ENCODE measurements around the gene SPTB.

SPTB gene

GRCh38 chr14:64730681-64731080, 149.0 kb downstream of the SPTB start:
- Histone ChIP-seq H3K4me3 (ENCODE audit: low read depth in 1 of 2, low read length in 1 of 2) (no peak overlapping the region), H3K27ac (peak overlapping the region; percentile 86), H3K36me3 (peaks cover 80% of the 10 kb centered on the region), H3K4me1 (ENCODE audit: control insufficient read depth in 1 of 2, insufficient read depth in 1 of 2, low read depth in 1 of 2, low read length in 1 of 2) (peaks cover 49 to 51% of the 10 kb centered on the region in 2 experiments), H3K27me3 (no peaks in the 10 kb centered on the region), H3K9me3 (no peaks in the 10 kb centered on the region)
- TF ChIP-seq, protein P1, sequence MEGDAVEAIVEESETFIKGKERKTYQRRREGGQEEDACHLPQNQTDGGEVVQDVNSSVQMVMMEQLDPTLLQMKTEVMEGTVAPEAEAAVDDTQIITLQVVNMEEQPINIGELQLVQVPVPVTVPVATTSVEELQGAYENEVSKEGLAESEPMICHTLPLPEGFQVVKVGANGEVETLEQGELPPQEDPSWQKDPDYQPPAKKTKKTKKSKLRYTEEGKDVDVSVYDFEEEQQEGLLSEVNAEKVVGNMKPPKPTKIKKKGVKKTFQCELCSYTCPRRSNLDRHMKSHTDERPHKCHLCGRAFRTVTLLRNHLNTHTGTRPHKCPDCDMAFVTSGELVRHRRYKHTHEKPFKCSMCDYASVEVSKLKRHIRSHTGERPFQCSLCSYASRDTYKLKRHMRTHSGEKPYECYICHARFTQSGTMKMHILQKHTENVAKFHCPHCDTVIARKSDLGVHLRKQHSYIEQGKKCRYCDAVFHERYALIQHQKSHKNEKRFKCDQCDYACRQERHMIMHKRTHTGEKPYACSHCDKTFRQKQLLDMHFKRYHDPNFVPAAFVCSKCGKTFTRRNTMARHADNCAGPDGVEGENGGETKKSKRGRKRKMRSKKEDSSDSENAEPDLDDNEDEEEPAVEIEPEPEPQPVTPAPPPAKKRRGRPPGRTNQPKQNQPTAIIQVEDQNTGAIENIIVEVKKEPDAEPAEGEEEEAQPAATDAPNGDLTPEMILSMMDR (IDR thresholded peaks at IDR 0.05) = no peak

DNA sequence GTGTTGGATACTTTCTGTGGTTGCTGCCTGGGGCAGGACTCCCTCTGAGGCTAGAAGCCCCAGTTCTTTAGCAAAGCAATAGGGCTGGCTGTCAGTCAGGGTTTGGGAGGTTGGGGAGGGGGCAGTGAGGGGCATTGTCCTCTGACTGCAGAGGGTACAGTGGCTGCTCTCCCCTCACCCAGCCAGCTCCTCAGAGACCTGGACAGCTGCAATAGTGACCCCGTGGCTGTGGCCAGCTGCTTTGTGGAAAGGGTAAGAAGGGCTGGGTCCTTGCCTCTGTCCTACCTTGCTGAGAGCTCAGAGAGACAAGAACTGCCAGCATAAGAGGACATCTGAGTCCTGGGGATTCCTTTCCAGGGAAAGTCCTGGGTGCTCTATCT, 149.7 kb downstream of the SPTB start:
- TF ChIP-seq, protein P1 (IDR thresholded peaks at IDR 0.05) = no peak
- Histone ChIP-seq H3K9me3 (no peaks in the 10 kb centered on the region), H3K4me1 (ENCODE audit: control insufficient read depth in 1 of 2, insufficient read depth in 1 of 2, low read depth in 1 of 2, low read length in 1 of 2) (peaks cover 55 to 56% of the 10 kb centered on the region in 2 experiments), H3K27ac (peak overlapping the region; percentile 86), H3K27me3 (no peaks in the 10 kb centered on the region), H3K4me3 (ENCODE audit: low read depth in 1 of 2, low read length in 1 of 2) (no peak overlapping the region), H3K36me3 (peaks cover 73% of the 10 kb centered on the region)

DNA sequence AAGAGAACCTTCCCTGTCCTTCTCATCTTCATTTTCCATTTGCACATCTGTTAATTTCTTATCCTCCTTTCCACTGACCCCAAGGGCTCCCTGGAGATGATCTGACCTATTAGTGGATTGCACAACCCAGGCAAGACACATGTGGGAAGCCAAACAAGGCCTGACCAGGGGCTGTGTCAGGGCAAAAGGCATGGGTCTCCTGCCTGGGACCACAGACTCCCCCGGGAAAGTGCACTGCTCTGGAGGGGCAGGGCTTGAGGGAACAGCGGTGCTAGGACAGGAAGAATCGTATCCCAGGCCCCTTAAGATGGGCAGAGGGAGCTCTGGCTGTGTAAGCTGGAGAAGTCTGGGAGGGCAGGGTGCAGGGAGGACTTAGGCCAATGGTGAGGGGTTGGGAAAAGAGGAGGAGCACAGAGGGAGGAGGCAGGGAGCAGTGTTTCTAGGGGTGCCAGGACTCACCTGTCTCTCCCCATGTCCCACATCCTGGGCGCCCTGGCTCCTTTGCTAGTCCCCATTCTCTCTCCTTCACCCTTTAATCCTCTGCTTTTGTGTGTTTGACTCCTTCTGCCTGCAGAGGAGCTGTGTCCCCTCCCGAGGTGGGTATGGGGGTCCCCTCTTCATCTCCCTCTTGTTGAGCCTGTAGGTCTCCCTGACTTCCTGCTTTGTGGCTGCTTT, 150.2 kb downstream of the SPTB start:
- H3K27me3 ChIP-seq = no peaks in the 10 kb centered on the region
- H3K36me3 ChIP-seq = peaks cover 70% of the 10 kb centered on the region
- no peaks in the 10 kb centered on the region for H3K9me3 ChIP-seq
- TF ChIP-seq, protein P1 (IDR thresholded peaks at IDR 0.05) = no peak
- H3K27ac ChIP-seq = peak overlapping the region; percentile 86
- H3K4me1 ChIP-seq (ENCODE audit: control insufficient read depth in 1 of 2, insufficient read depth in 1 of 2, low read depth in 1 of 2, low read length in 1 of 2) = peaks cover 55 to 61% of the 10 kb centered on the region in 2 experiments
- no peak overlapping the region for H3K4me3 ChIP-seq (ENCODE audit: low read depth in 1 of 2, low read length in 1 of 2)

- TF ChIP-seq, protein P1 (IDR thresholded peaks at IDR 0.05) = no peak
- H3K4me3 ChIP-seq (ENCODE audit: low read depth in 1 of 2, low read length in 1 of 2) = peak overlapping the region in 1 of 2 experiments; percentile 36
- H3K36me3 ChIP-seq = peaks cover 76% of the 10 kb centered on the region
- H3K4me1 ChIP-seq (ENCODE audit: control insufficient read depth in 1 of 2, insufficient read depth in 1 of 2, low read depth in 1 of 2, low read length in 1 of 2) = peaks cover 57 to 62% of the 10 kb centered on the region in 2 experiments
- H3K27ac ChIP-seq = peak overlapping the region; percentile 86
- no peaks in the 10 kb centered on the region for H3K27me3 ChIP-seq
- no peaks in the 10 kb centered on the region for H3K9me3 ChIP-seq
These were observed 150.9 kb downstream of the SPTB start for GRCh38 chr14:64728856-64729255.

DNA sequence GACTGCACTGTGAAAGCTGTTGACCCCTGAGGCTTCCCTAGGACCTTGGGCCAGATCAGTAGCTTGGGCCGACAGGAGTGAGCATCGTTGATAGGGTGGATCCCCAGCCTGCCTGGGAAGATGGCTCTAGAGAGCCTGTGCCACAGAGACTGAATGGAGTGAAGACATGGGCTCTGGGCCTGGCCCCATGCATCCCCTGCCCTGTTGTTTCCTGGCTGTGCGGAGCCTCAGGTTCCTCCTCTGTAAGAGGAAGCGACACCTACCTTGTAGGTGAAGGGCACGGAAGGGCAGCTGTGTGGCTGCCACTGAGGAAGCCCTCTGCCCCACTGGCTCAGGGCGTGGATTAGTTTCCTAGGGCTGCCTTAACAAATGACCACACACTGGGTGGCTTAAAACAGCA, 151.6 kb downstream of the SPTB start:
- Histone ChIP-seq H3K27me3 (no peaks in the 10 kb centered on the region), H3K36me3 (peaks cover 72% of the 10 kb centered on the region), H3K9me3 (no peaks in the 10 kb centered on the region), H3K27ac (peak overlapping the region; percentile 86), H3K4me1 (ENCODE audit: control insufficient read depth in 1 of 2, insufficient read depth in 1 of 2, low read depth in 1 of 2, low read length in 1 of 2) (peaks cover 65 to 66% of the 10 kb centered on the region in 2 experiments), H3K4me3 (ENCODE audit: low read depth in 1 of 2, low read length in 1 of 2) (peak overlapping the region; percentile 9 to 36)
- TF ChIP-seq, protein P1 (IDR thresholded peaks at IDR 0.05) = no peak
